ENCODE data around the gene FPR2.

FPR2 gene

DNA sequence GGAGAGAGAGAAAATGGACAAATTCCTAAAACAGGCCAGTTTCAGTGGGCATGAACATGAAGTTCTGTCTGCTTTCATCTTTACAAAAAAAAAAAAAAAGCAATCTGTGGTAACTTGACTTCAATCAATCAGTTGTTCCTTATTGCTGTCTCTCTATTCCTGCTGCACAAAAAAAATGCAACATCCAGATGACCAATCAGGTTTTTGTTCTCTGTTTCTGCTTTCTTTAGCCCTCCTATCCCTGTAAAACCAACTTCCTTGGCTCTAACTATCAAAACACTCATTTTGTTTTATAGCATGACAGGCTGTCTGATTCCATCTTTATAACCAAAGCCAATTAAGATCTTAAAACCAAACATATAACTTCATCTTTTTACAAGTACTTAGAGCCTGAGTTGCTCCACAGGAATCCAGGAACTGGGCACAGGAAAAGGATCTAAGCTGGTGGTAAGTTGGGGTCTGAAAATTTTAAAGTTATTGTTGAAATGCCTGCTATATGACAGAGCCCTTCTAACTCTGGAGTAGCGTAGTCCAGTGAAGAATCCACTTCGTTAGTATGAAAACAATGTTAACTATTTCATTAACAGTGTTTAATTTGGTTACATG, 34.0 kb downstream of the FPR2 start, which contains the start of gene FPR3:
Gene FPR3, plus strand, starts transcription at position 273 of the 606 bp plus-strand sequence. CDS start 28,592 bp downstream, outside the sequence.
- Histone ChIP-seq H3K4me2 (no peak within 1 kb of the TSS), H3K27ac (no peak within 1 kb of the TSS), H3K4me1 (ENCODE audit: low read depth, poor library complexity, severe bottlenecking) (no peaks in the 10 kb centered on the region), H2AFZ (ENCODE audit: low read depth) (no peak within 1 kb of the TSS), H3K36me3 (ENCODE audit: insufficient read depth) (no peaks in the 10 kb centered on the region), H4K20me1 (ENCODE audit: insufficient read depth) (no peaks in the 10 kb centered on the region), H3K4me3 (IDR thresholded peaks at IDR 0.05; ENCODE audit: insufficient read depth, low read depth, low read length) (no peak within 1 kb of the TSS), H3K9ac (no peak within 1 kb of the TSS), H3K27me3 (ENCODE audit: insufficient read depth, low read depth) (no peaks in the 10 kb centered on the region), H3K79me2 (ENCODE audit: insufficient read depth, low read depth) (no peaks in the 10 kb centered on the region)
- TF ChIP-seq, protein P1, sequence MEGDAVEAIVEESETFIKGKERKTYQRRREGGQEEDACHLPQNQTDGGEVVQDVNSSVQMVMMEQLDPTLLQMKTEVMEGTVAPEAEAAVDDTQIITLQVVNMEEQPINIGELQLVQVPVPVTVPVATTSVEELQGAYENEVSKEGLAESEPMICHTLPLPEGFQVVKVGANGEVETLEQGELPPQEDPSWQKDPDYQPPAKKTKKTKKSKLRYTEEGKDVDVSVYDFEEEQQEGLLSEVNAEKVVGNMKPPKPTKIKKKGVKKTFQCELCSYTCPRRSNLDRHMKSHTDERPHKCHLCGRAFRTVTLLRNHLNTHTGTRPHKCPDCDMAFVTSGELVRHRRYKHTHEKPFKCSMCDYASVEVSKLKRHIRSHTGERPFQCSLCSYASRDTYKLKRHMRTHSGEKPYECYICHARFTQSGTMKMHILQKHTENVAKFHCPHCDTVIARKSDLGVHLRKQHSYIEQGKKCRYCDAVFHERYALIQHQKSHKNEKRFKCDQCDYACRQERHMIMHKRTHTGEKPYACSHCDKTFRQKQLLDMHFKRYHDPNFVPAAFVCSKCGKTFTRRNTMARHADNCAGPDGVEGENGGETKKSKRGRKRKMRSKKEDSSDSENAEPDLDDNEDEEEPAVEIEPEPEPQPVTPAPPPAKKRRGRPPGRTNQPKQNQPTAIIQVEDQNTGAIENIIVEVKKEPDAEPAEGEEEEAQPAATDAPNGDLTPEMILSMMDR (conservative IDR thresholded peaks at IDR 0.05; ENCODE audit: low read depth, low read length): no peak

DNA sequence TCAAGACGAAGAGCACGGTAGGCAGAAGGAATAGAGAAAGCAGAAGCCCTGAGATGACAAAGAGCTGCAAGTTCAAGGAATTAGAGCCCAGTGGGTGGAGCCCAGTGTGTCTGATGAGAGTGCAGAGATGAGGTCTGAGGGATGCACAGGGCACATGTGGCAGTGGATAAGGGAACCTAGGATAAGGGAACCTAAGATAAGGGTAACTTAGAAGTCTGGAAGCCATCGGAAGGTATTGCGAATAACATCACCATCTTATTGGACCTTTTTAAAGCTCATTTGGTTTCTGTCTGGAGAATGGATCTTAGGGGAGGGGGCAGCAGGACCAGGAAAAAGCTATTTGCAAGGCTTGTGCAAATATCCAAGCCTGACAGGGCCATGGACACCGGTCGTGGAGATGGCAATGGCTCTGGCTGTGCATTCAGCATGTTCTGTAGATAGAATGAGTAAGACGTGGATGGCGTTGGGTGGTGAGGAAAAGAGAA, 35.3 kb downstream of the FPR2 start:
- TF ChIP-seq, protein P1 (conservative IDR thresholded peaks at IDR 0.05; ENCODE audit: low read depth, low read length): no peak
- Histone ChIP-seq H4K20me1 (ENCODE audit: insufficient read depth) (no peaks in the 10 kb centered on the region), H3K4me2 (no peak overlapping the region), H3K9ac (no peak overlapping the region), H3K4me1 (ENCODE audit: low read depth, poor library complexity, severe bottlenecking) (no peaks in the 10 kb centered on the region), H2AFZ (ENCODE audit: low read depth) (no peak overlapping the region), H3K4me3 (IDR thresholded peaks at IDR 0.05; ENCODE audit: insufficient read depth, low read depth, low read length) (no peak overlapping the region), H3K27ac (no peak overlapping the region), H3K36me3 (ENCODE audit: insufficient read depth) (no peaks in the 10 kb centered on the region), H3K79me2 (ENCODE audit: insufficient read depth, low read depth) (no peaks in the 10 kb centered on the region), H3K27me3 (ENCODE audit: insufficient read depth, low read depth) (no peaks in the 10 kb centered on the region)

DNA sequence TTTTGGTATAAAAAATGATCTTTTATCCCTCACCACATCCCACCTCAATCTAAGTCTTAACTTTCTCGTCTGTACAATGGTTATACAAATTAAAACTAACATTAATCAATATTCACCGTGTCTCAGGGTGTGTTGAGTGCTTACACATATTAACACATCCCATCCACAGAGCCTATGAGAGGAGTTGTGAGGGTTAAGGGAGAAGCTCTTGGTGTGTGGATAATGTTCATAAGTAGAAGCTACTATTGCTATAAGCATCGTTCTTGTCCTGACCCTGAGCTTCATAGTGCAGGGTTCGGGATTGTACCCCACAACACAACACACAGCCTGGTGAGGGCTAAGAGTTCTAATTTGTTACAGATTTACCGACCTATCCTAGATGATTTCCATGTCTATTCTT, 36.5 kb downstream of the FPR2 start:
- Histone ChIP-seq H2AFZ (ENCODE audit: low read depth) (no peak overlapping the region), H3K27ac (no peak overlapping the region), H3K4me1 (ENCODE audit: low read depth, poor library complexity, severe bottlenecking) (no peaks in the 10 kb centered on the region), H3K4me2 (no peak overlapping the region), H4K20me1 (ENCODE audit: insufficient read depth) (no peaks in the 10 kb centered on the region), H3K4me3 (IDR thresholded peaks at IDR 0.05; ENCODE audit: insufficient read depth, low read depth, low read length) (no peak overlapping the region), H3K79me2 (ENCODE audit: insufficient read depth, low read depth) (no peaks in the 10 kb centered on the region), H3K9ac (no peak overlapping the region), H3K36me3 (ENCODE audit: insufficient read depth) (no peaks in the 10 kb centered on the region), H3K27me3 (ENCODE audit: insufficient read depth, low read depth) (no peaks in the 10 kb centered on the region)
- TF ChIP-seq, protein P1 (conservative IDR thresholded peaks at IDR 0.05; ENCODE audit: low read depth, low read length): no peak

DNA sequence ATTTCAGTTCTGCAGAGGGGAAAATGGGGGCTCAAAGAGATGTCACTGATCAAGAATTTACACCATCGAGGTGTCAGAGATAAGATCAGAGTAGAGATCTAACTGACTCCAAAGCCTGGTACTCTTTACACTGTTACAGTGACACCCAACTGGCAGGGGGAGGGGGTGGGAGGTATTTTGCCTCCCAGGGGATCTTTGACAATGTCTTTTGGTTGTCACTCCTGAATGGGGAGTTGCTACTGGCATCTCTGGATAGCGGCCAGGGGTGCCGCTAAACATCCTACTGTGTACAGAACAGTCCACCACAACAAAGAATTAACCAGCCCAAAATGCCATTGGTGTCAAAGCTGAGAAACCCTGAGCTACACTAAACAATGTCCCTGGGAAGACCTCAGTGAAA, 37.1 kb downstream of the FPR2 start:
- TF ChIP-seq, protein P1 (conservative IDR thresholded peaks at IDR 0.05; ENCODE audit: low read depth, low read length): no peak
- Histone ChIP-seq H3K27ac (no peak overlapping the region), H4K20me1 (ENCODE audit: insufficient read depth) (no peaks in the 10 kb centered on the region), H2AFZ (ENCODE audit: low read depth) (no peak overlapping the region), H3K9ac (no peak overlapping the region), H3K4me2 (no peak overlapping the region), H3K4me3 (IDR thresholded peaks at IDR 0.05; ENCODE audit: insufficient read depth, low read depth, low read length) (no peak overlapping the region), H3K27me3 (ENCODE audit: insufficient read depth, low read depth) (no peaks in the 10 kb centered on the region), H3K4me1 (ENCODE audit: low read depth, poor library complexity, severe bottlenecking) (no peaks in the 10 kb centered on the region), H3K79me2 (ENCODE audit: insufficient read depth, low read depth) (no peaks in the 10 kb centered on the region), H3K36me3 (ENCODE audit: insufficient read depth) (no peaks in the 10 kb centered on the region)
